GM23338 (cell line): ENCODE measurements around the gene CKLF. TPM values are rescaled to one million over a fixed set of nuclear protein-coding genes. Genes with fewer than 3 reads are reported as not detected.

Source experiments
- ATAC-seq: fragments of 200-7000 bp; cut with Tn5 transposase; 3 replicates; pipeline ENCODE4 v1.9.1; 2020
- DNase-seq: peaks from one replicate; pipeline ENCODE4 v3.0.0-alpha.2; 2015; ENCODE audit warnings: low spot score
- H2AFZ ChIP-seq: fragments of 200-600 bp; sonication (generic); 2 replicates; pipeline ENCODE4 v1.8.0; 2016; ENCODE audit warnings: antibody characterized with exemption, mild to moderate bottlenecking, moderate library complexity
- H3F3A ChIP-seq: fragments of 200-600 bp; sonication (generic); replicated peaks from 2 replicates; pipeline ENCODE4 v1.8.0; 2017; ENCODE audit warnings: antibody characterized with exemption, mixed run types, low read depth
- H3K27ac ChIP-seq: fragments of 200-600 bp; sonication (generic); 2 replicates; pipeline ENCODE4 v1.6.1; 2016; ENCODE audit warnings: low read depth
- H3K27me3 ChIP-seq: fragments of 200-600 bp; sonication (generic); 2 replicates; pipeline ENCODE4 v1.8.0; 2016; ENCODE audit warnings: mild to moderate bottlenecking, mixed run types, moderate library complexity; ENCODE audit not compliant: insufficient read depth
- H3K36me3 ChIP-seq: fragments of 200-600 bp; sonication (generic); 2 replicates; pipeline ENCODE4 v1.8.0; 2016; ENCODE audit warnings: mild to moderate bottlenecking; ENCODE audit not compliant: insufficient read depth
- H3K4me1 ChIP-seq: fragments of 200-600 bp; sonication (generic); 2 replicates; pipeline ENCODE4 v1.8.0; 2016; ENCODE audit warnings: mild to moderate bottlenecking, moderate library complexity; ENCODE audit not compliant: insufficient read depth
- H3K4me2 ChIP-seq: fragments of 200-600 bp; sonication (generic); 2 replicates; pipeline ENCODE4 v1.7.1; 2017; ENCODE audit warnings: mixed run types
- H3K4me3 ChIP-seq: fragments of 200-600 bp; sonication (generic); 2 replicates; pipeline ENCODE4 v1.6.1; 2016; ENCODE audit warnings: mixed run types
- H3K79me2 ChIP-seq: fragments of 200-600 bp; sonication (generic); replicated peaks from 2 replicates; pipeline ENCODE4 v1.8.0; 2017; ENCODE audit warnings: mild to moderate bottlenecking; ENCODE audit not compliant: insufficient read depth
- H3K9me2 ChIP-seq: fragments of 200-600 bp; sonication (generic); 2 replicates; pipeline ENCODE4 v1.8.0; 2017; ENCODE audit not compliant: insufficient read depth
- H4K20me1 ChIP-seq: fragments of 200-600 bp; sonication (generic); replicated peaks from 2 replicates; pipeline ENCODE4 v1.8.0; 2017; ENCODE audit warnings: mild to moderate bottlenecking; ENCODE audit not compliant: insufficient read depth
- H3K27ac Mint-ChIP-seq: 2 replicates; pipeline ENCODE4 v1.8.0; 2020; ENCODE audit warnings: inconsistent platforms, mild to moderate bottlenecking, moderate library complexity, mixed read lengths
- H3K27me3 Mint-ChIP-seq: 3 replicates; pipeline ENCODE4 v1.8.0; 2022; ENCODE audit warnings: low read depth, mild to moderate bottlenecking, moderate library complexity, mixed read lengths, inconsistent platforms; ENCODE audit not compliant: insufficient read depth, poor library complexity
- H3K36me3 Mint-ChIP-seq: 3 replicates; pipeline ENCODE4 v1.8.0; 2021; ENCODE audit warnings: low read depth, mild to moderate bottlenecking, inconsistent platforms, moderate library complexity, mixed read lengths
- H3K4me1 Mint-ChIP-seq: 3 replicates; pipeline ENCODE4 v1.8.0; 2020; ENCODE audit warnings: mild to moderate bottlenecking, inconsistent platforms, mixed read lengths
- H3K4me3 Mint-ChIP-seq: 3 replicates; pipeline ENCODE4 v1.8.0; 2021; ENCODE audit warnings: moderate library complexity, mild to moderate bottlenecking, inconsistent platforms, mixed read lengths
- H3K9me3 Mint-ChIP-seq: 3 replicates; pipeline ENCODE4 v1.8.0; 2020; ENCODE audit warnings: moderate library complexity, mild to moderate bottlenecking, inconsistent platforms, mixed read lengths
- CREB1 ChIP-seq: fragments of 250-450 bp; sonication (Bioruptor Pico); IDR thresholded peaks from 2 replicates; pipeline ENCODE4 v1.5.0; 2020; ENCODE audit warnings: low read depth, mild to moderate bottlenecking, moderate library complexity
- CTCF ChIP-seq, 2 experiments: fragments of 200-600 bp in 1 of 2; sonication (generic) in 1 of 2; conservative IDR thresholded peaks; 2 replicates each; pipeline versions ENCODE4 v1.5.1 to v1.6.1; 2016 to 2017; ENCODE audit warnings: antibody characterized with exemption in 2 of 2, low read depth in 2 of 2, mild to moderate bottlenecking in 2 of 2, moderate library complexity in 1 of 2
- ETS1 ChIP-seq: IDR thresholded peaks from 2 replicates; pipeline ENCODE4 v1.6.1; 2016; ENCODE audit warnings: antibody characterized with exemption
- EZH2 ChIP-seq: fragments of 200-600 bp; sonication (generic); IDR thresholded peaks from one replicate; pipeline ENCODE4 v1.8.0; 2017; ENCODE audit warnings: antibody characterized with exemption, mild to moderate bottlenecking, low read depth; ENCODE audit not compliant: unreplicated experiment
- EZH2phosphoT487 ChIP-seq: fragments of 200-600 bp; sonication (generic); IDR thresholded peaks from one replicate; pipeline ENCODE4 v1.8.1; 2018; ENCODE audit warnings: antibody characterized with exemption; ENCODE audit not compliant: unreplicated experiment
- JUNB ChIP-seq: IDR thresholded peaks from one replicate; pipeline ENCODE4 v1.6.1; 2016; ENCODE audit warnings: antibody characterized with exemption; ENCODE audit not compliant: unreplicated experiment
- NANOG ChIP-seq: IDR thresholded peaks from 2 replicates; pipeline ENCODE4 v1.6.1; 2016; ENCODE audit warnings: antibody characterized with exemption, borderline replicate concordance
- REST ChIP-seq: IDR thresholded peaks from one replicate; pipeline ENCODE4 v1.6.1; 2018; ENCODE audit warnings: antibody characterized with exemption; ENCODE audit not compliant: unreplicated experiment
- STAT1 ChIP-seq: IDR thresholded peaks from one replicate; pipeline ENCODE4 v1.6.1; 2016; ENCODE audit warnings: antibody characterized with exemption; ENCODE audit not compliant: unreplicated experiment
- ZNF114 ChIP-seq: fragments of 250-450 bp; sonication (Bioruptor Pico); IDR thresholded peaks from 2 replicates; pipeline ENCODE4 v1.5.0; 2020; ENCODE audit warnings: mild to moderate bottlenecking, moderate library complexity
- ZNF462 ChIP-seq: fragments of 250-450 bp; sonication (Bioruptor Pico); IDR thresholded peaks from 2 replicates; pipeline ENCODE4 v1.5.0; 2020; ENCODE audit warnings: mild to moderate bottlenecking, moderate library complexity
- polyA plus RNA-seq: library from polyadenylated mRNA; unstranded; fragments of >200 nt; fragmentation: Nextera tagmentation; extraction: Ambion mirVana; gene quantifications from 2 replicates; pipeline ENCODE4 v1.2.1, GENCODE V29; 2016
- total RNA-seq: library from RNA; depleted of rRNA; stranded (reverse); fragments of >200 nt; shearing (Covaris generic); gene quantifications from 2 replicates; pipeline ENCODE4 v1.2.3, GENCODE V29; 2014

The CKLF gene
- total and polyA plus RNA-seq, 2 experiments from 2014 or later, result 25.5 to 60.0 TPM

- DNase-seq (no peak), ATAC-seq (no peak)
- Histone ChIP-seq H4K20me1 (no peaks in the 10 kb centered on the region; the same call in 1 of the 2 replicates), H3K36me3 (no peaks in the 10 kb centered on the region), H3K4me3 (no peak overlapping the region), H3K27me3 (no peaks in the 10 kb centered on the region), H3K27ac (no peak overlapping the region), H3F3A (no peaks in the 10 kb centered on the region), H3K4me2 (no peak overlapping the region), H3K4me1 (no peaks in the 10 kb centered on the region), H3K9me2 (no peaks in the 10 kb centered on the region), H2AFZ (no peak overlapping the region), H3K79me2 (no peaks in the 10 kb centered on the region)
- peaks cover 6% of the 10 kb centered on the region for H3K27me3 Mint-ChIP-seq
- H3K4me3 Mint-ChIP-seq, result no peak overlapping the region
- no peak overlapping the region for H3K27ac Mint-ChIP-seq
- H3K4me1 Mint-ChIP-seq, result no peaks in the 10 kb centered on the region
- 0 out of 3 replicates have a peak, but pooled peaks cover 3% of the 10 kb centered on the region for H3K36me3 Mint-ChIP-seq
- TF ChIP-seq NANOG (no peak), REST (no peak), STAT1 (no peak), ZNF114 (CRISPR knock-in tag) (no peak), CTCF (conservative IDR thresholded peaks at IDR 0.05; ENCODE audit: low read depth in 2 of 2) (no peak), EZH2 (no peak), JUNB (no peak), ETS1 (no peak), ZNF462 (CRISPR knock-in tag) (no peak), CREB1 (no peak), EZH2phosphoT487 (no peak)
- no peaks in the 10 kb centered on the region; the same call in 2 of the 3 replicates for H3K9me3 Mint-ChIP-seq
These were observed 26.8 kb upstream of the CKLF start for GRCh38 chr16:66525396-66526180.
